IPS-18a (cell line): ENCODE measurements around the gene KCNH2.
"Not testable (repeated sequence)": the region's sequence is repeated elsewhere in the genome, so short reads cannot be mapped to it uniquely, and the experiment has no call there.

Source experiments
- H3K27ac ChIP-seq: one replicate; pipeline ENCODE4 v1.5.1; 2013; ENCODE audit warnings: low read length
- H3K27me3 ChIP-seq: one replicate; pipeline ENCODE4 v1.6.1; 2013; ENCODE audit warnings: mild to moderate bottlenecking, low read length; ENCODE audit not compliant: control insufficient read depth, insufficient read depth
- H3K36me3 ChIP-seq: one replicate; pipeline ENCODE4 v1.6.1; 2013; ENCODE audit warnings: low read depth, low read length; ENCODE audit not compliant: control insufficient read depth
- H3K4me1 ChIP-seq: one replicate; pipeline ENCODE4 v1.6.1; 2013; ENCODE audit warnings: low read depth, low read length; ENCODE audit not compliant: control insufficient read depth
- H3K4me3 ChIP-seq: one replicate; pipeline ENCODE4 v1.5.1; 2013; ENCODE audit warnings: low read length
- H3K9ac ChIP-seq: one replicate; pipeline ENCODE4 v1.6.1; 2013; ENCODE audit warnings: mild to moderate bottlenecking, low read length, moderate library complexity
- H3K9me3 ChIP-seq: one replicate; pipeline ENCODE4 v1.6.1; 2013; ENCODE audit warnings: low read depth, low read length; ENCODE audit not compliant: control insufficient read depth

KCNH2 gene, protein sequence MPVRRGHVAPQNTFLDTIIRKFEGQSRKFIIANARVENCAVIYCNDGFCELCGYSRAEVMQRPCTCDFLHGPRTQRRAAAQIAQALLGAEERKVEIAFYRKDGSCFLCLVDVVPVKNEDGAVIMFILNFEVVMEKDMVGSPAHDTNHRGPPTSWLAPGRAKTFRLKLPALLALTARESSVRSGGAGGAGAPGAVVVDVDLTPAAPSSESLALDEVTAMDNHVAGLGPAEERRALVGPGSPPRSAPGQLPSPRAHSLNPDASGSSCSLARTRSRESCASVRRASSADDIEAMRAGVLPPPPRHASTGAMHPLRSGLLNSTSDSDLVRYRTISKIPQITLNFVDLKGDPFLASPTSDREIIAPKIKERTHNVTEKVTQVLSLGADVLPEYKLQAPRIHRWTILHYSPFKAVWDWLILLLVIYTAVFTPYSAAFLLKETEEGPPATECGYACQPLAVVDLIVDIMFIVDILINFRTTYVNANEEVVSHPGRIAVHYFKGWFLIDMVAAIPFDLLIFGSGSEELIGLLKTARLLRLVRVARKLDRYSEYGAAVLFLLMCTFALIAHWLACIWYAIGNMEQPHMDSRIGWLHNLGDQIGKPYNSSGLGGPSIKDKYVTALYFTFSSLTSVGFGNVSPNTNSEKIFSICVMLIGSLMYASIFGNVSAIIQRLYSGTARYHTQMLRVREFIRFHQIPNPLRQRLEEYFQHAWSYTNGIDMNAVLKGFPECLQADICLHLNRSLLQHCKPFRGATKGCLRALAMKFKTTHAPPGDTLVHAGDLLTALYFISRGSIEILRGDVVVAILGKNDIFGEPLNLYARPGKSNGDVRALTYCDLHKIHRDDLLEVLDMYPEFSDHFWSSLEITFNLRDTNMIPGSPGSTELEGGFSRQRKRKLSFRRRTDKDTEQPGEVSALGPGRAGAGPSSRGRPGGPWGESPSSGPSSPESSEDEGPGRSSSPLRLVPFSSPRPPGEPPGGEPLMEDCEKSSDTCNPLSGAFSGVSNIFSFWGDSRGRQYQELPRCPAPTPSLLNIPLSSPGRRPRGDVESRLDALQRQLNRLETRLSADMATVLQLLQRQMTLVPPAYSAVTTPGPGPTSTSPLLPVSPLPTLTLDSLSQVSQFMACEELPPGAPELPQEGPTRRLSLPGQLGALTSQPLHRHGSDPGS

DNA sequence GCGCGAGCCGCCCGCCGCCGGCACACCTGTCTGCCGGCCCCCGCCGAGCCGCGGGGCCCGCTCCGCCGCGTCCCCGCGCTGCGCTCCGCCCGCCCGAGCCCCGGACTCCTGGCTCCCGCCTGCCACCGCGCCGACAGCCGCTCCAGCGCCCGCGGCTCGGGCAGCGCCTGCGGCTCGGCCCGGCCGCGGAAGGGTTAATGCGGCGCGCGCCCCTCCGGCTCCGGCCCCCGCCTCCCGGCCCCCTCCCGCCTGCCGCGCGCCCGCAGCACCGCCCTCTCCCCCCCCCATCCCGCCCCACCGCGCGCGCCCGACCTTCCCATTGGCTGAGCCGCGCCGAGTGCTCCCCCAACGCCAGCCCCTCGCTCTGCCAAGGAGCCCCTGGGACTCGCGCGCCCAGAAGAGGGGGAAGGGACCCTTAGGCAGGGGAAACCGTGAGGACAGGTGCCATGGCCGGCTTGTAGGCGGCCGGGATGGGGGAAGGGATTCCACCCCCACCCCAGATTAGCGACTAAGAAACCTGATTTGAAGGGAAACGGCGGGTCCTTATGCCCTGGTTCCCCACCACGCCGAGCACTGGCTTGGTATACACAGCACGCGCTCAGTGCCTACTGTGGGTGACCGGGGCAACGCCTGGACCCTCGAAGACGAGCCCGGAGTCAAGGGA lies at the start of gene KCNH2:
KCNH2 (minus strand) TSS at position 196 of the 664 bp plus-strand sequence. CDS start 408 bp downstream, outside the sequence.
- Histone ChIP-seq H3K27ac (no peak within 1 kb of the TSS), H3K27me3 (peaks cover 60% of the 10 kb centered on the region), H3K9me3 (no peaks in the 10 kb centered on the region), H3K4me1 (peaks cover 42% of the 10 kb centered on the region), H3K36me3 (no peaks in the 10 kb centered on the region), H3K9ac (no peak within 1 kb of the TSS), H3K4me3 (peak within 1 kb of the TSS; percentile 75)

GRCh38 chr7:151027728-151028130 lies 49.6 kb upstream of the KCNH2 start:
- H3K9ac ChIP-seq = peak overlapping the region; percentile 47
- not testable (repeated sequence) for H3K27ac ChIP-seq, H3K9me3 ChIP-seq, H3K27me3 ChIP-seq, H3K4me1 ChIP-seq, H3K36me3 ChIP-seq
- peak overlapping the region; percentile 96 for H3K4me3 ChIP-seq

DNA sequence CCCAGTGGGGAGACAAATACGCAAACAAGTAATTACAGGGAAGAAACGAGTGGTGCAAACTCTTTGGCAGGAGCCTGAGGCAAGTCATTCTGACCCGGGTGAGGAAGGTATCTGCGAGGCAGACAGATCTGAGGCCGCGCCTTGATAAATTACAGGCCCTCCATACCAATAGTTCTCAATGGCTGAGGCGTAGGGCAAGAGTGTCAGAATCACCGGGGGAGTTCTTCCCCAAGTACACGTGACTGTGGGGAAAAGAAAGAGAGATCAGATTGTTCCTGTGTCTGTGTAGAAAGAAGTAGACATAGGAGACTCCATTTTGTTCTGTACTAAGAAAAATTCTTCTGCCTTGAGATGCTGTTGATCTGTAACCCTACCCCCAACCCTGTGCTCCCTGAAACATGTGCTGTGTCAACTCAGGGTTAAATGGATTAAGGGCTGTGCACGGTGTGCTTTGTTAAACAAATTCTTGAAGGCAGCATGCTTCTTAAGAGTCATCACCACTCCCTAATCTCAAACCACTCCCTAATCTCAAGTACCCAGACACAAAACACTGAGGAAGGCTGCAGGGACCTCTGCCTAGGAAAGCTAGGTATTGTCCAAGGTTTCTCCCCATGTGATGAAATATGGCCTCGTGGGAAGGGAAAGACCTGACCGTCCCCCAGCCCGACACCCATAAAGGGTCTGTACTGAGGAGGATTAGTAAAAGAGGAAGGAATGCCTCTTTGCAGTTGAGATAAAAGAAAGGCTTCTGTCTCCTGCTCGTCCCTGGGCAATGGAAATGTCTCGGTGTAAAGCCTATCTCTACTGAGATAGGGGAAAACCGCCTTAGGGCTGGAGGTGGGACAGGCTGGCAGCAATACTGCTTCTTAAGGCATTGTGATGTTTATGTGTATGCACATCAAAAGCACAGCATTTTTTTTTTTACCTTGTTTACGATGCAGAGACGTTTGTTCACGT lies 48.9 kb upstream of the KCNH2 start:
- H3K9me3 ChIP-seq, H3K4me1 ChIP-seq, H3K27ac ChIP-seq, H3K36me3 ChIP-seq, H3K27me3 ChIP-seq: not testable (repeated sequence)
- peak overlapping the region; percentile 47 for H3K9ac ChIP-seq
- H3K4me3 ChIP-seq = peak overlapping the region; percentile 96

DNA sequence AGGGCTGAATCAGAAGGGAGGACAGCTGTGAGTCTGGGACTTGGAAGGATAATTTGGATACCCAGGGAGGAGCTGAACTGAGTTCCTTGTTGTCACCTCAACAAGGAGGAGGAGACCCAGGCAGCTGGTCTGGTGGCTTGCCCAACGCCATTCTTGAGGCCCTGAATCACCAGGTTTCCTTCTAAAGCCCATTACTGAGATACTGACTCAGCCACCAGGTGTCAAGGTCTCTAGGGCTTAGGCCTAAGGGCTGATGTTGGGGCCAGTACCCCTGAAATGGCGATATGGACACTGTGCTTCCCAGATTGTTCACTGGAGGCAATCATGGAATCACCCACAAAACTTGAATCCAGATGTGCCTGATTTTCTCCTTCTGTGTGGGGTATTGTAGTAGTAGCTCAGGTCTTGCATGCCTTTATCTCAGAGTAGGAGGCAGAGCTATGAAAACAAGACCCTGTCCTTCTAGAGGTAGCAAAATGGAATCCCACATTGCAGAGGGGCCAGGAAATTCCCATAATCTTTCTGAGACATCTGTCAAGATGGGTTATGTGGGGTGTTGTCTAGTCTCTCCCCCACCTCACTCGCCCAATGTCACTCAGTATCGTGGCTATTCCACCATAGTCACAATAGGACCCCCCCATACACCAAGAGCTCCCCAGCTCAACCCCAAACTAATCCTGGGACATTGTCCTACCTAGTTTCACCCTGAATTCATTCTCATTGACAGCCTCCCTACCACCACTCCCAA lies 48.0 kb upstream of the KCNH2 start:
- no peaks in the 10 kb centered on the region for H3K9me3 ChIP-seq

DNA sequence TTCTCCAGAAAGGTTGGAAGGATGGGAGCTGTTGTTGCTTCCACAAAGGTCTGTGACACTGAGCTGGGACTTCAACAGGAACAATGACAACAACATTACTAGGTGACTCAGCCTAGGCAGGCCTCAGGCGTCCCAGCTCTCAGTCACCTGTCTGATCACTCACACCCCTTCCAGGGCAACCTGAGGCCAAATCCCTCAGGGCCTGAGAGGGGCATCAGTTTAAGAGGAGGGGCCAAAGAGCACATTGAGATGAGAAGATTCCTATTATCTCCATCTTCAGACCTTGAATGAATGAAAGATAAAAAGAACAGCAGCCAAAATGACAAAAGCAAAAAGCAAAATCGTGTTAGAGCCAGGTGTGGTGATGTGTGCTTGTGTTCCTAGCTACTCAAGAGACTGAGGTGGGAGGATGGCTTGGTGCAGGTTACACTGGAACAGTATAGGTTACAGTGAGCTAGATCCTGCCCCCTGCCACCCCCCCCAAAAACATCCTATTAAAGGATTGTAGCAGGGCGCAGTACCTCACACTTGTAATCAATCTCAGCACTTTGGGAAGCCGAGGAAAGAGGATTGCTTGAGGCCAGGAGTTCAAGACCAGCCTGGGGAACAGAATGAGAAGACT lies 46.4 kb upstream of the KCNH2 start, which contains the start of gene ATG9B:
ATG9B (minus strand) TSS at position 60 of the 622 bp plus-strand sequence. CDS start 71 bp downstream, outside the sequence.
- no peak within 1 kb of the TSS for H3K27ac ChIP-seq
- peaks cover 21% of the 10 kb centered on the region for H3K4me1 ChIP-seq
- peaks cover 25% of the 10 kb centered on the region for H3K27me3 ChIP-seq
- H3K9me3 ChIP-seq = no peaks in the 10 kb centered on the region
- H3K4me3 ChIP-seq = no peak within 1 kb of the TSS
- no peak within 1 kb of the TSS for H3K9ac ChIP-seq
- no peaks in the 10 kb centered on the region for H3K36me3 ChIP-seq

More for the DNA sequence above, 48.0 kb upstream of the KCNH2 start:
- no peak overlapping the region for H3K27ac ChIP-seq
- H3K27me3 ChIP-seq = peaks cover 10% of the 10 kb centered on the region
- H3K4me3 ChIP-seq = no peak overlapping the region
- H3K36me3 ChIP-seq = no peaks in the 10 kb centered on the region
- H3K4me1 ChIP-seq = peaks cover 6% of the 10 kb centered on the region
- H3K9ac ChIP-seq = no peak overlapping the region

GRCh38 chr7:151023232-151023631 lies 45.1 kb upstream of the KCNH2 start:
- Histone ChIP-seq H3K9ac (no peak overlapping the region), H3K9me3 (no peaks in the 10 kb centered on the region), H3K4me1 (peaks cover 25% of the 10 kb centered on the region), H3K4me3 (no peak overlapping the region), H3K27me3 (peaks cover 38% of the 10 kb centered on the region), H3K36me3 (no peaks in the 10 kb centered on the region), H3K27ac (no peak overlapping the region)

GRCh38 chr7:151020231-151020630 lies 42.1 kb upstream of the KCNH2 start:
- Histone ChIP-seq H3K9me3 (no peaks in the 10 kb centered on the region), H3K4me3 (no peak overlapping the region), H3K9ac (no peak overlapping the region), H3K4me1 (peaks cover 21% of the 10 kb centered on the region), H3K27ac (no peak overlapping the region), H3K27me3 (peaks cover 43% of the 10 kb centered on the region), H3K36me3 (no peaks in the 10 kb centered on the region)

GRCh38 chr7:151019130-151019447 lies 41.0 kb upstream of the KCNH2 start:
- H3K4me1 ChIP-seq = peaks cover 21% of the 10 kb centered on the region
- H3K27me3 ChIP-seq = peaks cover 43% of the 10 kb centered on the region
- no peak overlapping the region for H3K4me3 ChIP-seq
- H3K27ac ChIP-seq = no peak overlapping the region
- no peak overlapping the region for H3K9ac ChIP-seq
- no peaks in the 10 kb centered on the region for H3K36me3 ChIP-seq
- H3K9me3 ChIP-seq = no peaks in the 10 kb centered on the region

DNA sequence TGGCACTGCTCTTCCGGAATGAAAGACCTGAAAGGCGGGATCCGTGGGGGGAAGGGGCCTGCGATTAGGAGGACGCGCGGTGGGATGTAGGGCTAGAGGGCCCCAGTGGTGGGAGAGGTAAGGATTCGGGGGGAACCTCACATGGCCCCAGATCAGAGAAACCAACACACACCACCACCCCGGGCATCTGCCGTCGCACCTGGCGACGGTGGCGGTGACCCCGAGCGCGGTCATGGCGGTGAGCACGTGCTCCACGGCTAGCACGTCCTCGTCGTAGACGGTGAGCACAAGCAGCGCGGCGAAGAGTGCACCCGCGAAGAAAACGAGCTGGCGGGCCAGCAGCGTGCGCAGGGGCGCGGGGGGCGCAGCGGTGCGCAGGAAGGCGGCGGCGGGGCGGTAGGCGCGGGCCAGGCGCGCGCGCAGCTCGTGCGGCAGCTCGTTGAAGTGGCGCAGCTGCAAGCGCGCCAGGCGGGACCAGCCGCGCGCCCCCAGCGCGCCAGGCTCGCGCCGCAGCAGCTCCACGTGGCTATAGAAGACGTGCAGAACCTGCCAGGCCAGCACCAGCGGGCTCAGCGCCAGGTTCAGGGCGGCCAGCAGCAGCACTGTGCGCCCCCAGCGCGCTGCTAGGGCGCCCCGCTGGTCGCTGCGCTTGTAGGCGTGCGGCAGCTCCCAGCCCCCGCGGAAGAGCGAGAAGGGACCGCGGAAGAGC lies 40.5 kb upstream of the KCNH2 start:
- no peak overlapping the region for H3K27ac ChIP-seq
- H3K9me3 ChIP-seq = no peaks in the 10 kb centered on the region
- H3K36me3 ChIP-seq = no peaks in the 10 kb centered on the region
- H3K4me1 ChIP-seq = peaks cover 21% of the 10 kb centered on the region
- peak overlapping the region; percentile 18 for H3K9ac ChIP-seq
- H3K4me3 ChIP-seq = peak overlapping the region; percentile 37
- H3K27me3 ChIP-seq = peaks cover 43% of the 10 kb centered on the region
